RPMI7951 (cell line): ENCODE measurements around the gene DNMT3B. TPM values are rescaled to one million over a fixed set of nuclear protein-coding genes. Genes with fewer than 3 reads are reported as not detected.

ENCODE experiments used
- total RNA-seq: library from RNA; depleted of rRNA; stranded (reverse); fragments of >200 nt; shearing (Covaris generic); gene quantifications from 2 replicates; pipeline ENCODE4 v1.2.3, GENCODE V29; 2014; rRNA removed

Gene DNMT3B
- total RNA-seq, 1 experiment from 2014 or later = 6.8 TPM

Other genes starting within 250 kb of the DNMT3B start
- 8.7 and 11.2 TPM in 2 replicates for gene NOL4L, start 177.1 kb upstream of the DNMT3B start, total RNA-seq
- not detected in 2 replicates for gene C20orf203, start 88.4 kb upstream of the DNMT3B start, total RNA-seq
- 60.2 and 75.8 TPM in 2 replicates for gene COMMD7, start 18.9 kb upstream of the DNMT3B start, total RNA-seq
- 190 and 215 TPM in 2 replicates for gene MAPRE1, start 57.6 kb downstream of the DNMT3B start, total RNA-seq
- gene EFCAB8, start 96.5 kb downstream of the DNMT3B start, total RNA-seq = 0.10 and 1.1 TPM in 2 replicates
- gene SUN5, start 242.0 kb downstream of the DNMT3B start, total RNA-seq = not detected in 2 replicates
- gene BPIFB2, start 245.3 kb downstream of the DNMT3B start, total RNA-seq = not detected in 2 replicates